ENCODE results near the gene MED12L.

Gene MED12L

DNA sequence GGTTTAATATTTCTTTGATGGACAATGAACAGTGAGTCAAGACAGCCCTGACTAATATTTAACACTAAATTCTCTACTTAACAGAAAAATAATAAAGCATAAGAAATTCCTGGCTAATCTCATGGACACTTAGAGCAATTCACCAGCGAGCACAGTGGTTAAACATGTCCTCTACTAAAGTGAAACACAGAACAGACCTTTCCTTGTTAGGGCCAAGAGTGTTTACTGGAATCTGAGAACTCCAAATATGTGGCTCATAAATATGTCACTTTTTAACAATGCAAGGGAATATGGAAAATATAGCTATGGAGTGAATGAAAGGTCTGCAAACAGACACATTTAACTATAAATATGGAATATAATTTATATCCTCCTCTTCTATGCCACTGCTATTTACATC, 394.0 kb downstream of the MED12L start:
- no peak for DNase-seq

DNA sequence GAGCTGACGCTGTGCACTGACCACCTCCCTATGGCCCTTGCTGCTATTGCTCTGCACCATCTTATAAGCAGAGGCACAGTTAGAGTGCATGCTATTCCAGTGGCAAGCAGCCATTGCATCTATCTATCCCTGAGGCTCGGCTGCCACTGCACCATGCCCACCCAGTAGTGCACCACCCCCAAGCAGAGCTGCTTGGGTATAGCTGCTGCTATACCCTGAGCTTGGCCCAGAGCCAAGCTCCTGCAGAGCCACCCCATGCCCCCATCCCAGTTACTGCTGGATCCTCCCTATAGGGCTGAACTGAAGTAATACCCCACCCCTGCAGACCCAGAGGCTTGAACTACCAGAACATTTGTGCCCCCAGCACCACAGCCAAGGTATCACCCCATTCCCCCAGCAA, 395.0 kb downstream of the MED12L start:
- DNase-seq = no peak

GRCh38 chr3:151483488-151483887, 398.0 kb downstream of the MED12L start:
- DNase-seq = no peak

DNA sequence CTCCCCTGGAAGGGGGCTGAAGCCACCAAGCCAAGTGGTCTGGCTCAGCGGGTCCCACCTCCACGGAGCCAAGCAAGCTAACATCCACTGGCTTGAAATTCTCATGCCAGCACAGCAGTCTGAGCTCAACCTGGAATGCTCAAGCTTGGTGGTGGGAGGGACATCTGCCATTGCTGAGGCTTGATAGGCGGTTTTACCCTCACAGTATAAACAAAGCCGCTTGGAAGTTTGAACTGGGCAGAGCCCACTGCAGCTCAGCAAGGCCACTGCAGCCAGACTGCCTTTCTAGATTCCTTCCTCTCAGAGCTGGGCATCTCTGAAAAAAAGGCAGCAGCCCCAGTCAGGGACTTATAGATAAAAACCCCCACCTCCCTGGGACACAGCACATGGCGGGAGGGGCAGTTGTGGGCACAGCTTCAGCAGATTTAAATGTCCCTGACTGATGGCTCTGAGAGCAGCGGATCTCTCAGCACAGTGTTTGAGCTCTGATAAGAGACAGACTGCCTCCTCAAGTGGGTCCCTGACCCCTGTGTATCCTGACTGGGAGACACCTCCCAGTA, 398.6 kb downstream of the MED12L start:
- no peak for DNase-seq
